KG1 (cell line): Measurements from ENCODE around the gene AKAP8.
"Not testable (repeated sequence)": the region's sequence is repeated elsewhere in the genome, so short reads cannot be mapped to it uniquely, and the experiment has no call there.

Source experiments
- DNase-seq: peaks from one replicate; lab custom pipeline; 2025; lab: John Stamatoyannopoulos, UW

AKAP8 gene

GRCh38 chr19:15379083-15379998 is at the start of gene AKAP8:
TSS of gene AKAP8 (minus strand) at chr19:15379787. CDS start at chr19:15379731, 56 bp downstream.
- DNase-seq: peak; percentile 96

DNA sequence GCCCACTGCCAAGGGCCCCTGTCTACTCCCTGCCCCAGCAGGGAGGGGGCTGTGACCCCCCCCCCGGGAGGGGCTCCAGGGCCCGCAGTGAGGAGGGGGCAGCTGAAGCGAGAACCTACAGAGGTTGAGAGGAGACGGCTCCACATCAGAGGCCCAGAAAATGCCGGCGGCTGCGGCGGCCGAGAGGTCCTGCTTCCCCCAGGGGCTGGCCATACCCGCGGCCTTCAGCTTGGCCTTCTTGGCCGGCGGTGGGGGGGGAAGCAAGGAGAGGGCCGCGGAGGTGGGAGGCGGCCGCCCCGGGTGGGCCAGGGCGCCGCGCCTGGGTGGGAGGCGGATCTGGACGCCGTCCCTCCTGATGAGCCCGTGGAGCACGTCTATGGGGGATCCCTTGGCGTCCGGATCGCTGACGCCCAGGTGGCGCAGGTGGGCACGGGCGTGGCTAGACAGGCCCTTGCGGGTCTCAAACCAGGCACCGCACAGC is 48.4 kb upstream of the AKAP8 start:
- DNase-seq: no peak

DNA sequence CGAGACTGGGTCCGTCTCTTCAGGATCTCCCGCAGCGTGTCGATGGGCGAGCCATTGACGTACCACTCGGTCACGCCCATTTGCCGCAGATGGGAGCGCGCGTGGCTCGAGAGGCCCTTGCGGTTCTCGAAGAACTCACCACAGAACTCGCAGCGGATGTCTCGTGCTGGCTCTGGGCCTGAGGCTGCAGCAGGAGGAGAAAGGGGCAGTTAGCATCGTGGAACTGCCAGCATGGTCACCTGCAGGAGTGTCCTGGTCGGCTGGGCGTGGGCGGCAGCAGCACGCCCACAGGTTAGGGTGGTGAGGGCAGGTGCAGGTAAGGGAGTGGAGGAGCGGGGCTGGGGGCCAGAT is 47.7 kb upstream of the AKAP8 start:
- no peak for DNase-seq

GRCh38 chr19:15426485-15427349 is 47.1 kb upstream of the AKAP8 start:
- no peak for DNase-seq

- no peak for DNase-seq
Measured at GRCh38 chr19:15425321-15425950, 45.8 kb upstream of the AKAP8 start.

GRCh38 chr19:15424692-15425272 is 45.2 kb upstream of the AKAP8 start:
- no peak for DNase-seq

- no peak for DNase-seq
Measured at GRCh38 chr19:15424121-15424520, 44.5 kb upstream of the AKAP8 start.

- DNase-seq: no peak
Measured at GRCh38 chr19:15423130-15423529, 43.5 kb upstream of the AKAP8 start.

GRCh38 chr19:15422296-15423075 is 42.9 kb upstream of the AKAP8 start:
- DNase-seq: no peak

GRCh38 chr19:15421721-15422260 is 42.2 kb upstream of the AKAP8 start:
- DNase-seq: no peak

DNA sequence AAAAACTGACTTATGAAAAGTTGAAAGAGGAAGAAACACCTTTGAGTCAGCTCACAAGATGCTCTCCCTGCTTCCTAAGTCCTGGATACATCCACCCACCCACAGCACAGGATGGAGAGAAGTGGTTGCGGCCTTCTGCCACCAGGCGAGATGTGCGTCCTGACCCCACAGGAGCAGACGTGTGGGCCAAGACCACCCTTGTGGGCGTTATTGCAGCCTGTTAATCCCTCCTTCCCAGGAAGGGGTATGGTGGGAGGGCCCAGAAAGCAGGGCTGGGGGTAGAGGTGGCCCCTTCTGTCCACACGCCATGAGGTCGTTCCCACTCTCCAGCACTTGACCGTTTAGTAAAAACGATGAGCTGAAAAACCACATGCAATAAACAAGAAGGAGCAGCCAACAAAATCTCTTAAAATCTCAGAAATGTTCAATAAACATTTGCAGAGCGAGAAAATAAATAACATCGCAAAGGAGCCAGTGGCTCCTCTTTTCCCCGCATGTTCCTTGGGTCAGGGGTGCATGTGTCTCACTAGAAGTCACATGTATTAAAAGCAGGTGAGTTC is 41.6 kb upstream of the AKAP8 start:
- DNase-seq: no peak

DNA sequence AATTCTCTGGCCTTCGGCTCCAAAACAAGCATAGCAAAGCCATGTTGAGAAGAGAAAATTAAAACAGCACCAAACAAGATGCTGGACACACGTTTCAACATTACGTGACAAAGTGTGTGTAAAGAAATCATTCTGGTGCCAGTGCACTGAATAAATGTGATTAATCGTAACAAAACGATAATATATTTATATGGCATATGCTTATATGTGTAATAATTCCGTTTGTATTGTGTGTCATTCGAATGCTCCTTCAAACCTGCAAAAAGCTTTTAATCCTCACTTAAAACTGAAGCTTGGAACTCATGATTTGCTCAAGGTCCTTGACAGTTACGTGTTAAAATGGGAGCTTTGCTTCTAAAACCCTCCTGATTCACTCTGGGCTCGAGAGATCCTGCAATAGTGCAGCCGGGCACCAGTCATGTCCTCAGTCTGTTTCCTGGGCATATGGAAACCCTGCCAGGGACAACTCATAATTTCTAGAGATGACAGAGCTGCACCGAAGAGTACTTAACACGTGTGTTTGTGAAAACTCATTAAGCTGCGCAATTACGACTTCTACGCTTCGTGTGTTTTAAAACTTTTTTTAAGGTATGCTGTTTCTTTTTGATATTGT is 39.9 kb upstream of the AKAP8 start:
- no peak for DNase-seq

DNA sequence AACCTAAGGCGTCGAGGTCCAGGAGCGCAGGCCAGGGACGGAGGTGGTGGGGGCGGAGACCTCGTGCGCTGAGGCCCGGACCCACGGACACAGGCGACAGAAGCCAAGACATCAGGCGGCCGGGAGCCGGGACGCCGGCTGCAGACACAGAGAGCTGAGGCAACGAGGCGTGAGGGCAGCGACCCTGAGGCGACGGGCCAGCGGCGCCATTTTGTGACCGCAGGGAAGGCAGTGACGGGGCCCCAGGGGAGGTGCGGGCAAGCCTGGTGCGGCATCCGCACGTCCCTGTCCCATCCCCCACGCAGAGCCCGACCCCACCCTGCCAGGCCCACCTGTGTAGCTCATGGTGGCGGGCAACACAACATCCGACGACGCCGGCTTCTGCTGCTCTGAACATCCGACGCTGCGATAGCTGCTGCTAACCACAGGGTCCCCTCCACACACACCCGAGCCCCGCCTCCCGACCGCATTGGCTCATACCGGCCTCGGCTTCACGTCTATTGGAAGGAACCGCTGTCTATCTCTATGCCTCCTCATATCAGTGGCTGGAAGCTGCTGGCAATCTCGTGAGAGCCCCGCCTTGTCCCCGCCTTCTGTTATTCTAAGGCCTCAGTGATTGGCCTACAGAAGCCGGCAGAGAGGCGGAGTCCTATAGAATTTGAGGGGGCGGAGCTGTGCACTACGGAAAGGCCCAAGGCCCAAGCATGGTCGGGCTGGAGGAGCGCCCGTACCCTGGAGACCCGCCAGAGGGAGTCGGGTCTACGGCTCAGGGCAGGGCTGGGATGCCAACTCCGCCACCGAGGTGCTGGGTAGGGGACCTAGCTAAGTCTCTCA is 39.2 kb upstream of the AKAP8 start, which contains the start of gene AKAP8L:
TSS of gene AKAP8L (minus strand) at position 410 of the 834 bp plus-strand sequence. CDS start at position 345, 65 bp downstream.
- peak; percentile 98 for DNase-seq

GRCh38 chr19:15418231-15418578 is 38.6 kb upstream of the AKAP8 start:
- no peak for DNase-seq

- no peak for DNase-seq
Measured at GRCh38 chr19:15417699-15418098, 38.1 kb upstream of the AKAP8 start.

DNA sequence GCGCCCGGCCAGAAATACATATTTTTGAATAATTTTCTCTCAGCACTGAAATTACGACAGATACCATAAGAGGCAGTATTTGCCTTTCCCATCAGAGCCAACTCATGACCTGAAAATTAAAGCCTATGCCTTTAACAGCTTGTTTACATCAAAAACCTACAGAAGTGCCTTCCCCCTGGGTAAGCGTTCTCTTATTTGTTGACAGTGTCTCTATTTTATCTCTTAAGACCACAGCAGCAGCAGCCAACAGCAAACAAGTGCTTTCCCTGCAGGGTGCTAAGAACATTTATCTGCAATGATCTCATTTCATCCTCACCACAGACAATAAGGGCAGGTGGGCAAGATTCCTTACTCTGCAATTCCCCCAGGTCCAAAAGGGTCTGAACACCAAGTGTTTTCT is 33.2 kb upstream of the AKAP8 start:
- DNase-seq: no peak

DNA sequence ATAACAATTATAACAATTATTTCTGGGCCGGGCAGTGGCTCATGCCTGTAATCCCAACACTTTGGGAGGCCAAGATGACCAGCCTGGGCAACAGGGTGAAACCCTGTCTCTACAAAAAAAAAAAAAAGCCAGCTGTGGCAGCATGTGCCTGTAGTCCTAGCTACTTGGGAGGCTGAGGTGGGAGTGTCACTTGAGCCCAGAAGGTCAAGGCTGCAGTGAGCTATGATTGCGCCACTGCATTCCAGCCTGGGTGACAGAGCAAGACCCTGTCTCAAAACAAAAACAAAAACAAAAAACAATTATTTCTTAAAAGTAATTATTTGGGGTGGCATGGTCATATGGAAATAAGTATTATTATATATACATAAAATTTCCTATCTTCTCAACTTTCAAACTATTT is 31.8 kb upstream of the AKAP8 start:
- DNase-seq: not testable (repeated sequence)

DNA sequence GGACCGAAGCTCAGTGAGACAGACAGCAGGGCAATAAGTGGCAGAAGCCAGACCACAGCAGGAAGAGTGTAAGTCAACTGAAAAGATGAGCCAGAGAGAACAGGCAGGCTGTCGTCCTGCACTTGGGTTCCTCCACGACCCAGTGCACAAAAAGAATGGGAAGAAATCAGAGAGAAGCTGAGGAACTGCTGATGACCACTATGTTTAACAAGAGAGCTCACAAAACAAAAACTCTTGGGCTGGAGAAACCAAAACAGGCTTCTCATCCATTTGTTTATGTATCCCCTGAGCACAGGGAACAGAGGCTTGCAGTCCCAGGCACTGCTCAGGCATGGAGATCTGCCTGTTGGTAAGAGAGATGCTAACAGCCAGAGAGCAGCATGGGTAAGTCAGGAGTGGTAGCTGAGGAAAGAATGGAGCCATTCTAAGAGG is 25.2 kb upstream of the AKAP8 start:
- DNase-seq: no peak
